Aorta (tissue), 5 donors: ENCODE data around the gene SLA2. TPM values are rescaled to one million over a fixed set of nuclear protein-coding genes. Genes with fewer than 3 reads are reported as not detected.
"Not testable (repeated sequence)": the region's sequence is repeated elsewhere in the genome, so short reads cannot be mapped to it uniquely, and the experiment has no call there.

Source experiments
- ATAC-seq: fragments of 200-7000 bp; cut with Tn5 transposase; one replicate; pipeline ENCODE4 v1.9.1; 2022; ENCODE audit warnings: moderate library complexity; ENCODE audit not compliant: low FRiP score
- DNase-seq, 2 donors: peaks; one replicate each; pipeline ENCODE4 v3.0.0-alpha.2; 2020
- H3K27ac ChIP-seq, 2 donors: one replicate each; pipeline ENCODE4 v1.5.1; 2013; ENCODE audit warnings: low read length in 2 of 2, mild to moderate bottlenecking in 2 of 2, moderate library complexity in 2 of 2, control low read depth in 1 of 2, inconsistent platforms in 1 of 2, low read depth in 1 of 2
- H3K27me3 ChIP-seq, 2 donors: one replicate each; pipeline ENCODE4 v1.6.1; 2013; ENCODE audit warnings: control low read depth in 1 of 2, low read length in 1 of 2, mild to moderate bottlenecking in 1 of 2, moderate library complexity in 1 of 2; ENCODE audit not compliant: insufficient read depth in 2 of 2, control insufficient read depth in 1 of 2
- H3K36me3 ChIP-seq, 2 donors: one replicate each; pipeline ENCODE4 v1.6.1; 2013; ENCODE audit warnings: control low read depth in 1 of 2, low read length in 1 of 2, mild to moderate bottlenecking in 1 of 2; ENCODE audit not compliant: insufficient read depth in 2 of 2, control insufficient read depth in 1 of 2
- H3K4me1 ChIP-seq, 2 donors: one replicate each; pipeline ENCODE4 v1.6.1; 2013; ENCODE audit warnings: low read length in 2 of 2, control low read depth in 1 of 2, mild to moderate bottlenecking in 1 of 2, moderate library complexity in 1 of 2; ENCODE audit not compliant: insufficient read depth in 2 of 2, control insufficient read depth in 1 of 2
- H3K4me3 ChIP-seq, 2 donors: one replicate each; pipeline ENCODE4 v1.5.1; 2013; ENCODE audit warnings: low read length in 2 of 2, control low read depth in 1 of 2, mild to moderate bottlenecking in 1 of 2
- H3K9me3 ChIP-seq: one replicate; pipeline ENCODE4 v1.6.1; 2013; ENCODE audit warnings: mild to moderate bottlenecking, low read length; ENCODE audit not compliant: control insufficient read depth
- WGBS, 2 donors: extraction: QIAGEN DNeasy Blood & Tissue Kit; methylation state at CpG; one replicate each; pipeline ENCODE4 v1.1.7; 2013; 5-methylcytosine and 5-hydroxymethylcytosine counted together
- intact Hi-C, 2 donors: fragments of 100-400 bp; cut with DNase I; formaldehyde crosslinking; loops; one replicate each; pipeline versions ENCODE4 v1.14.2 to v1.15.0; 2022
- polyA plus RNA-seq, 2 donors: library from polyadenylated mRNA; stranded (reverse); fragments of 200-250 nt; gene quantifications; one replicate each; pipeline ENCODE4 v1.2.3, GENCODE V29; 2013
- total RNA-seq, 2 donors: library from RNA; stranded (reverse); fragmentation: NEBNext Ultra II Directional; extraction: Animal tissue kit (Norgen Biotek cat#: 25700); gene quantifications; one replicate each; pipeline ENCODE4 v1.2.1, GENCODE V29; 2021
- donor health status: healthy with polysubstance abuse.
- donor health status: Bipolar disorder and iron deficiency.
- donor health status: DM: no; HTN: no; CAD: no.
- donor health status: DM: no; HTN: no; CAD: no.
- donor health status: DM: yes; HTN: yes; CAD: no.

Gene SLA2
- total and polyA plus RNA-seq, 4 donors: 0.13 to 1.0 (median 0.99) TPM; not detected in 1

DNA sequence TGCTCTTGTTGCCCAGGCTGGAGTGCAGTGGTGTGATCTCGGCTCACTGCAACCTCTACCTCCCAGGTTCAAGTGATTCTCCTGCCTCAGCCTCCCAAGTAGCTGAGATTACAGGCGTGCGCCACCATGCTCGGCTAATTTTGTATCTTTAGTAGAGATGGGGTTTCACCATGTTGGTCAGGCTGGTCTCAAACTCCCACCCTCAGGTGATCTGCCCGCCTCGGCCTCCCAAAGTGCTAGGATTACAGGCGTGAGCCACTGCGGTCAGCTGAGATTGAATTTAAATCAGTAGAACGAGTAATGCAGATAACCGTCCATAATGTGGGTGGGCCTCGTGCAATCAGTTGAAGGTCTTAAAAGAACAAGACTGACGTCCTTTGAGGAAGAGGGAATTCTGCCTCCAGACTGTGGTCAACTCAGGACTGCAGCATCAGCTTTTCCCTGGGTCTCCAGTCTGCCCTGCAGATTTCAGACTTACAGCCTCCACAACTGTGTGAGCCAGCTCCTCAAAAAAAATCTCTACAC lies 7.1 kb downstream of the SLA2 start:
- H3K9me3 ChIP-seq, intact Hi-C loops, H3K27ac ChIP-seq, H3K36me3 ChIP-seq, H3K4me3 ChIP-seq, ATAC-seq, H3K4me1 ChIP-seq, H3K27me3 ChIP-seq: not testable (repeated sequence)
- peak in 1 of 2 donors; percentile 19 for DNase-seq
- 96 to 97% methylated on average over 12 of the region's 12 CpGs for WGBS, 2 donors

DNA sequence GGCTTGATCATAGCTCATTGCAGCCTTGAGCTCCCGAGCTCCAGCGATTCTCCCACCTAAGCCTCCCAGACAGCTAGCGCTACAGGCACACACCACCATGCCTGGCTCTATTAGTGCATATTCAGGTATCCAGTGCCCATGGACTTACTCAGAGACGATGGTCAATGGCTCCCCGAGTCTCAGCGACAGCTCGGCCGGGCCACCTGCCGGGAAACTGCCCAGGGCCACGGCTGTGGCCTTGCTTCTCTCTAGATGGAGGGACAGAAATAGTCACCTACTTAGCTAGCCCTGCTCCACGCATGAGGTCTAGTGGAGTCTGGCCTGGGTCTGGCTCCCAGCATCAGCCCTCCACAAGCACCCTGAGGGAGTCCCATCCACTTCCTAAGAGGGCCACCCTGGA lies 11.7 kb downstream of the SLA2 start:
- H3K36me3 ChIP-seq: no peaks in the 10 kb centered on the region
- 90 to 94% methylated on average over 11 of the region's 11 CpGs for WGBS, 2 donors
- no peaks in the 10 kb centered on the region for H3K4me1 ChIP-seq
- no peaks in the 10 kb centered on the region for H3K9me3 ChIP-seq
- no peak overlapping the region for H3K27ac ChIP-seq
- ATAC-seq: no peak
- no peak for DNase-seq
- no peaks in the 10 kb centered on the region for H3K27me3 ChIP-seq
- H3K4me3 ChIP-seq: no peak overlapping the region
- intact Hi-C loops: no loop called here

DNA sequence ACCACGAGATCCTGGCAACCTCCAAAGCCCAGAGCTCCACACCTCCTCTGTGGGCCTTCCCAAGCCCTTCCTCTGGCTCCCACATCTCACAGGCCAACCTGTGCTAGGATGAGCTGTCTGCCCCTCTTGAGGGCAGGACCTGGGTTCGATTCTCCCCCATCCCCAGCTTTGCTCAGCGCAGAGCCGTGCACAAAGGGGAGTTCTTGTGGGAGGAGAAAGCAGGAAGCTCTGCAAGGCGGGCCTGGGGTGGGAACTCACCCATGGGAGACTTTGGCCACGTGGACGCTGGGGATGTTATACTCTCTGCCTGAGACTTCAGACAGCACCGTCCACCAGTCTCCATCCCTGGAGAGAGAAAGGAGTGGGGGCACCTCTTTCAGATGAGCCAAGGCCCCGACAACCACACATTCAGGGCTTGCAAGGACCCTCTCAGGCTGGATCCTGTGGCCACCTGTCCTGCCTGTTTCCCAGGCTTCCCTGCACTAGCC lies 12.7 kb downstream of the SLA2 start:
- DNase-seq (no peak), ATAC-seq (no peak)
- Histone ChIP-seq H3K27ac (no peak overlapping the region), H3K4me1 (no peaks in the 10 kb centered on the region), H3K36me3 (no peaks in the 10 kb centered on the region), H3K27me3 (no peaks in the 10 kb centered on the region), H3K4me3 (no peak overlapping the region), H3K9me3 (no peaks in the 10 kb centered on the region)
- WGBS, 2 donors: 83 to 88% methylated on average over 9 of the region's 9 CpGs
- intact Hi-C loops: no loop called here

DNA sequence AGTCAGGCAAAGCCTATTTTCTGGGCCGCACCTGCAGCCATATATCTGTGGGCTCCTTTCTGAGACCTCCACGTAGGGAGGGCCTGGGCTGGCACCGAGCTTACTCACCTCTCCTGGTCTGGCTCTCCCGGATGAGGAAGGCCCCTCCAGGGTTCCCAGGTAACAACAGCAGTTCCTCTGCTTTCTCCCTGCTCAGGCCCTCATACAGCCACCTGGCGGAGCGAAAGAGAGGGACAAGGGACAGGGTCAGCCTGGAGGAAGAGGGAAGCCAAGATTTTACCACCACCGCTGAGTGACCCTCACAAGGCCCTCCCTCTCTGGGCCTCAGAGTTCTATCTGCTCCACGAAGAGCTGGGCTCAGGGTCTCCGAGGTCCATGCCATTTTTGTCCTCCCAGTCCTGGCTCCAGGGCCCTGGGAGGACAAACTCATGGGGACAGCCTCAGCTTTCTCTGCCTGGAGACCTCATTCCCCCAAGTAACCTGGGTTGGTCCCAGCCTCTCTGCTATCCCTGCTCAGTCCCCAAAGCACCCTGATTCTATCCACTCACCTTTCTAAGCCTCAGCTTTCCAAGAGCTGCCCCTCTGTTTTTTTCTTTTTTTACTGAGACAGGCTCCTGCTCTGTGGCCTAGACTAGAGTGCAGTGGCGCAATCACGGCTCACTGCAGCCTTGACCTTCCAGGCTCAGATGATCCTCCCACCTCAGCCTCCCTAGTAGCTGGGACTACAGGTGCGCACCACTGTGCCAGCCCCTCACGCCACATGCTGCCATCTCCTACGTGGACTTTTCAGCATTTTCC lies 13.3 kb downstream of the SLA2 start:
- DNase-seq: no peak
- intact Hi-C loops: no loop called here
- no peak for ATAC-seq
- Histone ChIP-seq H3K4me1 (no peaks in the 10 kb centered on the region), H3K36me3 (no peaks in the 10 kb centered on the region), H3K4me3 (no peak overlapping the region), H3K27ac (no peak overlapping the region), H3K27me3 (no peaks in the 10 kb centered on the region), H3K9me3 (no peaks in the 10 kb centered on the region)
- WGBS, 2 donors: 81 to 83% methylated on average over 12 to 14 of the region's 14 CpGs

DNA sequence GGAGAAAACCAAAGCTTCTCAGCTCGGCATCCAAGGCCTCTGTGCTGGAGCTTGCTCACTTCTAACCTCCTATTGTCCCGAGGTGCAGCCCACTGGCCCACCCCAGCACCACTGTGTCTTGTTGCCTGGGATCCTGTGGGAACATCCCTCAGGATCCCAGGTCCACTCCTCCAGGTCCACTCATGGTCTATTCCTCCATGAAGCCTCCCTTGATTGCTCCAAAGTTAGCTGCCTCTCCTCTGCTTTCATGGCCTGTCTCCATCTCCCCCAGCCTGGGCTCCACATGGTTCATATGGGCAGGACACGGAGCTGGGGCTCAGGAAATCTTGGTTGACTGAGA lies 13.9 kb downstream of the SLA2 start:
- 78 to 79% methylated on average over 3 of the region's 3 CpGs for WGBS, 2 donors
- Histone ChIP-seq H3K27ac (no peak overlapping the region), H3K4me1 (no peaks in the 10 kb centered on the region), H3K27me3 (no peaks in the 10 kb centered on the region), H3K36me3 (no peaks in the 10 kb centered on the region), H3K9me3 (no peaks in the 10 kb centered on the region), H3K4me3 (no peak overlapping the region)
- intact Hi-C loops: no loop called here
- ATAC-seq (no peak), DNase-seq (no peak)

DNA sequence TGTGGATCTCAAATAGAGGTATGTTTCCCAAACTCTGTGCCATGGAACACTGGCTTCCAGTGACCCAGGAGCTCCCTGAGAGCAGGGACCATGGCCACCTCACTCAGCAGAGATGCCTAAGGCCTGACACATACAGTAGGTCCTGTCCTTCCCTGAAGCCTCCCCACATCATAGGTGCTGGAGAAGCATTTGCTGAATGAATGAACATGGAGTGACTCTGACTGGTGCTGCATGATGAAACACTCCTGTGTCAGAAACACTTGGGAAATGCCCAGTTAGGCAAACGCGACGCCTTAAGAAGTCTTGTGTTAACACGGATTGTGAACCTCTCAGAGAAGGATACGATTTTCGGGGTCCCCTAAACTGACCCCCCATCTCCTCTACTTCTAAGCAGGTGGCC lies 14.3 kb downstream of the SLA2 start:
- Histone ChIP-seq H3K9me3 (no peaks in the 10 kb centered on the region), H3K27me3 (no peaks in the 10 kb centered on the region), H3K27ac (no peak overlapping the region), H3K4me3 (no peak overlapping the region), H3K4me1 (no peaks in the 10 kb centered on the region), H3K36me3 (no peaks in the 10 kb centered on the region)
- 91 to 93% methylated on average over 6 of the region's 6 CpGs for WGBS, 2 donors
- no peak for DNase-seq
- no peak for ATAC-seq
- intact Hi-C loops: no loop called here

DNA sequence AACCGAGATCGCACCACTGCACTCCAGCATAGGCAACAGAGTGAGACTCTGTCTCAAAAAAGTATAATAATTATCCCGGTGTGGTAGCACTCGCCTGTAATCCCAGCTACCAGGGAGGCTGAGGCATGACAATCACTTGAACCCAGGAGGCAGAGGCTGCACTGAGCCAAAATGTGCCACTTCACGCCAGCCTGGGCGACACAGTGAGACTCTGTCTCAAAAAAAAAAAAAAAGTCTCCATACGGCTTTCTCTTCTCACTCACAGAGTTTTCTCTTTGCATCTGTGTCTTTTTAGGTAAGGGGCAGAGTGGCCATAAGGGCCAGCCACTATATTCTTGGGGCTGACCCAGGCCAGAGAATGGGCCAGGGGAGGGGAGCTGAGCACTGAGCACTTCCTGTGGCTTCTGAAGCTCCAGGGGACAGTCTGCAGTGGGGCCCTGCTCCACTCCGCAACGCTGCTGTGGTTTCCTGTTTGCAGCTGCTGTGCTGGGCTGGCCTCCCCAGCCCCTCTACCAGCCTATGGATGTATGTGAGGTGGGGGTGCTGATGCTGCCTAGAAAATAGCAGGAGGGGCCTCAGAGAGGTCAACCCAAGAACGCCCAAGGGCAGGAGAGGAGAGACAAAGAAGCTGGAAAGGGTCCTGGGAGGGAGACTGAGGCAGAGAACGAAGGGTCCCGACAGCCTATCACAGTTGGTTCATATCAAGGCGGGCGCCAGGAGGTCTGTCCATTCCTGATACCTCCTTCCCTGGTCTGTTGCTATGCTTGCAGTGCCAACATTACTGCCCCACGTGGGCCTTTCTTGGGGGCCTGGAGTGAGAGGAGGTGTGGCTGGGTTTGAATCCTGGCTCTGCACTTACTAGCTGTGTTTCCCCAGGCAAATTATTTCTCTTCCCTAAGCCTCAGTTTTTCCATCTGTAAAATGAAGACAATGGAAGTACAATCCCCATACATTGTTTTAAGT lies 16.0 kb downstream of the SLA2 start:
- intact Hi-C loops: no loop called here
- ATAC-seq (no peak), DNase-seq (no peak)
- WGBS, 2 donors: 78 to 80% methylated on average over 15 of the region's 15 CpGs
- Histone ChIP-seq H3K9me3 (no peaks in the 10 kb centered on the region), H3K4me3 (no peak overlapping the region), H3K36me3 (no peaks in the 10 kb centered on the region), H3K27ac (no peak overlapping the region), H3K27me3 (no peaks in the 10 kb centered on the region), H3K4me1 (no peaks in the 10 kb centered on the region)

DNA sequence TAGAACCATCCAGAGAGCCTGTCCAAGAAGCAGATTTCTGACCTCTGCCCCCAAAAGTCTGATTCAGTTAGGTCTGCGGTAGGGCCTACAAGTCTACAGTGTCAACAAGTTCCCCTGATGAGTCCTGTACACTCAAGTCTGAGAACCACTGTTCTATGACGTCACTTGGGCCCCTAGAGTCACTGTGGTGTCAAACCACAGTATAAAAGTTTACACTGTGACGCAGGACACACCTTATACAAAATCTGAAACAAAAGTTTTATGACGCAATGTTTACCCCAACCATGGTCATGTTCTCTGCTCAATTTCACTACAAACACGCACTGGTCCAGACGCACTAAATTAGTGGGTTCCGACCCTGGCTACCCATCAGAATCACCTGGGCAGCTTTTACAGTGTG lies 17.9 kb downstream of the SLA2 start:
- intact Hi-C loops: no loop called here
- H3K9me3 ChIP-seq: no peaks in the 10 kb centered on the region
- ATAC-seq: no peak
- WGBS, 2 donors: 91 to 93% methylated on average over 7 of the region's 7 CpGs
- no peak overlapping the region for H3K4me3 ChIP-seq
- no peaks in the 10 kb centered on the region for H3K27me3 ChIP-seq
- no peaks in the 10 kb centered on the region for H3K36me3 ChIP-seq
- no peak for DNase-seq
- no peaks in the 10 kb centered on the region for H3K4me1 ChIP-seq
- H3K27ac ChIP-seq: no peak overlapping the region
